Measurements from ENCODE around the gene ANKRD33B. TPM values are rescaled to one million over a fixed set of nuclear protein-coding genes. Genes with fewer than 3 reads are reported as not detected.

ANKRD33B gene
- polyA plus RNA-seq, 1 experiment: 4.8 TPM

- TF ChIP-seq, protein P1, sequence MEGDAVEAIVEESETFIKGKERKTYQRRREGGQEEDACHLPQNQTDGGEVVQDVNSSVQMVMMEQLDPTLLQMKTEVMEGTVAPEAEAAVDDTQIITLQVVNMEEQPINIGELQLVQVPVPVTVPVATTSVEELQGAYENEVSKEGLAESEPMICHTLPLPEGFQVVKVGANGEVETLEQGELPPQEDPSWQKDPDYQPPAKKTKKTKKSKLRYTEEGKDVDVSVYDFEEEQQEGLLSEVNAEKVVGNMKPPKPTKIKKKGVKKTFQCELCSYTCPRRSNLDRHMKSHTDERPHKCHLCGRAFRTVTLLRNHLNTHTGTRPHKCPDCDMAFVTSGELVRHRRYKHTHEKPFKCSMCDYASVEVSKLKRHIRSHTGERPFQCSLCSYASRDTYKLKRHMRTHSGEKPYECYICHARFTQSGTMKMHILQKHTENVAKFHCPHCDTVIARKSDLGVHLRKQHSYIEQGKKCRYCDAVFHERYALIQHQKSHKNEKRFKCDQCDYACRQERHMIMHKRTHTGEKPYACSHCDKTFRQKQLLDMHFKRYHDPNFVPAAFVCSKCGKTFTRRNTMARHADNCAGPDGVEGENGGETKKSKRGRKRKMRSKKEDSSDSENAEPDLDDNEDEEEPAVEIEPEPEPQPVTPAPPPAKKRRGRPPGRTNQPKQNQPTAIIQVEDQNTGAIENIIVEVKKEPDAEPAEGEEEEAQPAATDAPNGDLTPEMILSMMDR (IDR thresholded peaks at IDR 0.05; ENCODE audit: low read depth, low read length): no peak
- peak overlapping the region; percentile 68 for H3K27ac ChIP-seq (ENCODE audit: low read depth, low read length)
- ChIA-PET POLR2A (interaction anchor here (2.0 kb wide), 1 partner anchor 24 kb away, joined by 4 read pairs; no protein-coding TSS in a partner anchor), CTCF (interaction anchor here (2.0 kb wide), 1 partner anchor 100 kb away, joined by 6 read pairs; no protein-coding TSS in a partner anchor)
- H3K27me3 ChIP-seq (ENCODE audit: control insufficient read depth, insufficient read depth, low read length): no peaks in the 10 kb centered on the region
- no peak overlapping the region for H3K4me3 ChIP-seq (ENCODE audit: low read depth, low read length)
- peaks cover 4% of the 10 kb centered on the region; the same call in 1 of the 2 replicates for H3K9me3 ChIP-seq (ENCODE audit: control insufficient read depth, insufficient read depth, low read length)
- DNase-seq (ENCODE audit: low read depth, low spot score): no peak
Measured at GRCh38 chr5:10527281-10527950, 36.5 kb upstream of the ANKRD33B start.

GRCh38 chr5:10528056-10528816 is 35.6 kb upstream of the ANKRD33B start:
- ChIA-PET CTCF (interaction anchor here (0.6 to 2.0 kb wide), 5 partner anchors 11 to 1304 kb away, joined by 3 to 6 read pairs (median 3); no protein-coding TSS in a partner anchor), POLR2A (interaction anchor here (0.9 to 2.0 kb wide), 2 partner anchors 23 to 43 kb away, joined by 3 to 4 read pairs; no protein-coding TSS in a partner anchor)
- Histone ChIP-seq H3K27me3 (ENCODE audit: control insufficient read depth, insufficient read depth, low read length) (no peaks in the 10 kb centered on the region), H3K27ac (ENCODE audit: low read depth, low read length) (peak overlapping the region; percentile 68), H3K9me3 (ENCODE audit: control insufficient read depth, insufficient read depth, low read length) (peaks cover 2% of the 10 kb centered on the region; the same call in 1 of the 2 replicates), H3K4me3 (ENCODE audit: low read depth, low read length) (no peak overlapping the region)
- TF ChIP-seq, protein P1 (IDR thresholded peaks at IDR 0.05; ENCODE audit: low read depth, low read length): peak; percentile 16; the same call in 1 of the 2 replicates
- no peak for DNase-seq (ENCODE audit: low read depth, low spot score)

- no peak overlapping the region for H3K4me3 ChIP-seq (ENCODE audit: low read depth, low read length)
- ChIA-PET CTCF (interaction anchor here (0.7 to 2.0 kb wide), 3 partner anchors 11 to 165 kb away, joined by 3 to 6 read pairs (median 4); no protein-coding TSS in a partner anchor), POLR2A (interaction anchor here (0.9 to 2.0 kb wide), 2 partner anchors 22 to 43 kb away, joined by 3 to 4 read pairs; no protein-coding TSS in a partner anchor)
- DNase-seq (ENCODE audit: low read depth, low spot score): no peak
- no peaks in the 10 kb centered on the region for H3K27me3 ChIP-seq (ENCODE audit: control insufficient read depth, insufficient read depth, low read length)
- no peak overlapping the region for H3K27ac ChIP-seq (ENCODE audit: low read depth, low read length)
- TF ChIP-seq, protein P1 (IDR thresholded peaks at IDR 0.05; ENCODE audit: low read depth, low read length): no peak
- peaks cover 2% of the 10 kb centered on the region; the same call in 1 of the 2 replicates for H3K9me3 ChIP-seq (ENCODE audit: control insufficient read depth, insufficient read depth, low read length)
Measured at GRCh38 chr5:10528827-10529226, 35.0 kb upstream of the ANKRD33B start.

DNA sequence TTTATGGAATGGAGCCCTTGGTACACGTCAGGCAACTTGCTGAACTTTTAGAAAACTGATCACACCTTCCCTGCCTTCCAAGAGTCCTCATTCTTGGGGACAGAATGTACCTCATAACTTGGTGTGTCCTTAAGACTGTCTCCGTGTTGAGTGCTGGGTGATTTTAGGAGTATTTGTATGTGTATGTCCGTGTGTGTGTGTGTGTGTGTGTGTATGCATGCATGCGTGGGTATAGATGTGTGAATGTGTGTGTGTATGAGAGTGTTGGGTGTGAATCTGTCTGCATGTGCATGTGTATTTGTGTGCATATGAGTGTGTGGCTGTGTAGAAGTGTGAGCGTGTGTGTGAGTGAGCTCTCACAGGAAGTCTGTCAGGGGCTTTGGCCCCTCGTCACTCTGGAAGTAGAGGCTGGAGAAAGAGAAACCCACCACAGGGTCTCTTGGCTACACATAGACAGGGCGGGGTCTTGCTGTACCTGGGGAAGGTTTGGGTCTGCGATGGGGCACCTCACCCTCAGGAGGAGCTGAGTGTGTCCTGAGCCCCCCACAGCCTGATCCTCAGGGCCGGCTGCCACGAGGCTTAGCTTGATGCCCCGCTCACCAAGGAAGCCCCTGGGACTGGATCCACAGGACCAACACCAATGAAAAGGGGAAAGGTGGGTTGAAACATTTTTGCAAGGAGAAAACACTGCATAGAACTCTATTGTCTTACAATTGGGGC is 33.1 kb upstream of the ANKRD33B start:
- ChIA-PET POLR2A (no interaction called here), CTCF (no interaction called here)
- H3K9me3 ChIP-seq (ENCODE audit: control insufficient read depth, insufficient read depth, low read length): peaks cover 2% of the 10 kb centered on the region; the same call in 1 of the 2 replicates
- TF ChIP-seq, protein P1 (IDR thresholded peaks at IDR 0.05; ENCODE audit: low read depth, low read length): no peak
- H3K27ac ChIP-seq (ENCODE audit: low read depth, low read length): no peak overlapping the region
- no peak overlapping the region for H3K4me3 ChIP-seq (ENCODE audit: low read depth, low read length)
- no peak for DNase-seq (ENCODE audit: low read depth, low spot score)
- no peaks in the 10 kb centered on the region for H3K27me3 ChIP-seq (ENCODE audit: control insufficient read depth, insufficient read depth, low read length)

Measured in AG04450 (cell line).